Stimulated activated CD4-positive, alpha-beta T cell treated with anti-CD3 and anti-CD28 coated beads, Interleukin-2, amount 100 ng/mL, for 24 hours (primary cell): ENCODE data around the gene DUSP15.

Experiments used
- DNase-seq, 2 donors: peaks; one replicate each; pipeline ENCODE4 v3.0.0-alpha.2; 2020

Gene DUSP15

DNA sequence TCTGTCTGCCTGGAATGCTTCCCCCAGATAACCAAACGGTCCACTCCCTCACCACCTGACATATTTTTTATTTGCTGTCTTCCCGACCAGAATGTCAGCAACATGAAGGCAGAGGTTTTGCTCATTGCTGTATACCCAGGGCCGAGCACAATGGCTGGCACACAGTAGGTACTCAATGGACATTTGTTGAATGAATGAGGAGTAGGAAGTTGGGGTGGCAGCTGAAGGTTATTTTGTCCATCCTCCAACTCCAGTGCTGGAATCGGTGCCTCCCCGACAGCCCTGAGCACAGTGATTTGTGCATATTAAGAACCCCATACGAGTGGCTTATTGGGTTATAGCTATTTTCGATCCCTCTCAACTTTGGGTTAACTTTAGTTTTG lies 10.3 kb downstream of the DUSP15 start:
- no peak for DNase-seq

DNA sequence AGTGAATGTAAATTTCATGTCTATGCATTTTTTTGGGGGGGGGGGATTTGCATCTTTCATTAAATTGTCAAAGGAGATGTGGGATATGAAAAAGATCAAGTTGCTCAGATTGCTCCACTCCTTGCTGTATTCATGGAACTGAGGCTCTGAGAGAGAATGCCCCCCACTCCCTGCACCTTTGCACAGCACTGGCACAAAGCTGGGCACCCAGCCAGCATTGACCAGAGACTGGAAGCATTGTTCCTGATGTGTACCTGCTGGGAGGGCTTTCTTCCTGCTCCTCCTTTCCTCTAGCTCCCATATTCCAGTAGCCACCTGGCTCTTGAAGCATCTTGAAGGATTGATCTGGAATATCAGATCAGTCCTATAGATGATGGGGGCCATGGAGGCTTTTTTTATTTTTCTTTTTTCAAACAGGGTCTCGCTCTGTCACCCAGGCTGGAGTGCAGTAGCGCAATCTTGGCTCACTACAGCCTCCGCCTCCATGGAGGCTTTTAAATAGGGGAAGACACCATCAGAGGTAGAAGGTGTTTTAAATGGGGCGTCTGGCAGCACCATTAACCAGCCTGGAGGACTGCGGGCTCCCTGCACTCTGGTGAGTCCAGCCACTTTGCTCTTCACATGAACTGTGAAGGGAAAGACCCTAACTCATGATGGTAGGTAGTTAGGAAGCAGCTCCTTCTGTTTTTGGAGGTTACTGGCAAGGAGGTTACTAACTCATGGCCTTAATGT lies 10.9 kb downstream of the DUSP15 start:
- DNase-seq, result no peak

DNA sequence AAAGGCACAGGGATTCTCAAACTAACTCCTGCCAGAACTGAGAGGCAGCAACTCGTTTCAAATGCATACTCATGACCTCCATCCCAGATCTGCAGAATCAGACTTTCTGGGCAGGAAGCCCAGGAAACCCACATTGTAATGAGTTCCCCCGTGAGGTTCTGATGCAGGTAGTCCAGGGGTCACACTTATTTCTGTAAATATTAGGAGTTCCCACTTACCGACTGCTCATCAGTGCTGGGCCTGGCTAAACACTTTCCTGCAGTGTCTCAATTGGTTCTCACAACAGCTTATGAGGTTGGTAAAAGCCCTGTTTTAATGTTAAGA lies 11.6 kb downstream of the DUSP15 start:
- DNase-seq, result no peak

DNA sequence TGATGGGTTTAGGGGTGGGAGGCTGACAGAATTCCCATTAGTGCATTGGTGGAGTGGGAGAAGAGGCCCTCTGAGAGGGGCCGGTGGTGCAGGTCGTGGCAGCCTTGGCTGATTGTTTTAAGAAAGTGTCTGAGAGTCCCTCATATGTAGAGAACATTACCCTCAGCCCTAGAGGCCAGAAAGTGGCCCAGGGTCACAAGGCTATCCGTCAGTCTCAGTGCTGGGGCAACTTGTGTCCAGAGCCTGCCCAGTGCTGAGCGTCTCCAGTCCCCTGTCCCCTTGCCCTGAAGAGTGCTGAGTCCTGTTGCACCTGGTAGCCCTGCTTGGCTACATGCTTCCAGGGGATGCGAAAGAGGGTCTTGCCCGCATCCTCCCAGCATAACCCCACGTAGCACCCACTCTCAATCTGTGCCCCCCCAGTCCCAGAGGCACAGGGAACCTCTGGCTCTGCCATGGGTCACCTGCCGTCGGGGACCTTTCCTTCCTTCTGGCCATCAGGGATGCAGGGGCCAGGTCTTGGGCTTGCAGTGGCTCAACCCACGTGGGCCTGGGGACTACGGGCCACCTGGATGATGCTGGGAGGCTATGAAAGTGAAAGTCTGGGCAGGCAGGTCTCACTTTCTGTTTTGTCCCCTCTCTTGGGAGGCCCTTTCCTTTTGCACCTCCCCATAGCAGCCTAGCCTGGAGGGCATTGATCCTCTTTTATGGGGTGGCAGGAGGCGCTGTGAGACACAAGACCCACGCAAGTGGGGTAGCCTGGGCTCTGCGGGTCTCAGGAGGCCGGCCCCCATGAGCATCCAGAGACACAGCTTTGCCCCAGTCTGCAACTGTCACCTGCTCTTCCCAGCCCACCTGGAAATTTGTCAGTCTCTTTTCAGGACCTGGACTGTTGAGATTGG lies 12.2 kb downstream of the DUSP15 start:
- DNase-seq, result no peak

DNA sequence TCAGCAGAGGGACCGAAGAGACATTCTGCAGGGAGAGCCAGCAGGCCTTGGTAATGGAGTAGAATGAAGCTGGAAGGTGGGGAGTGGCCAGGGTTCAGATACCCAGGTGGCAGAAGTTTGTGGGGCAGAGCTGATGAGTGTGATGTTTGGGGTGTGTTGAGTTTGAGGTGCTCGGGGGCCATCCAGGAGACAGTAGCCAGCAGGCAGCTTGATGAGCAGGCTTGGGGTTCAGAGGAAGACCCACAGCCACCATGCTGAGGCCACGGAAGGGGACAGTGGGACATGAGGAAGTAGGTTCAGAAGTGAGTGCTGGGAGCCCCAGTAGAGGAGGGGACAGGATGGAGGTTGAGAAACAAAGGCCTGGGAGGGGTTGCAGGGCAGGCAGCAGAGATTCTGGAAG lies 13.8 kb downstream of the DUSP15 start:
- DNase-seq, result no peak

DNA sequence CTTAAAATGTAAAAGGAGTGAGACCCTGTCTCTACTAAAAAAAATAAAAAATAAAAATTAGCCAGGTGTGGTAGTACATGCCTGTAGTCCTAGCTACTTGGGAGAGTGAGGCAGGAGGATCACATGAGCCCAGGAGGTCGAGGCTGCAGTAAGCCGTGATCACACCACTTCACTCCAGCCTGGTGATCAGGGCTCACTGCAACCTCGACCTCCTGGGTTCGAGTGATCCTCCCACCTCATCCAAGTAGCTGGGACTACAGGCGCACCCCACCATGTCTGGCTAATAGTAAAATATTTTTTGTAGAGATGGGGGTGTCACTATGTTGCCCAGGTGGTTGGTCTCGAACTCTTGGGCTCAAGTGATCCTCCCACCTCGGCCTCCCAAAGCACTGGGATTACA lies 16.8 kb downstream of the DUSP15 start:
- no peak for DNase-seq

DNA sequence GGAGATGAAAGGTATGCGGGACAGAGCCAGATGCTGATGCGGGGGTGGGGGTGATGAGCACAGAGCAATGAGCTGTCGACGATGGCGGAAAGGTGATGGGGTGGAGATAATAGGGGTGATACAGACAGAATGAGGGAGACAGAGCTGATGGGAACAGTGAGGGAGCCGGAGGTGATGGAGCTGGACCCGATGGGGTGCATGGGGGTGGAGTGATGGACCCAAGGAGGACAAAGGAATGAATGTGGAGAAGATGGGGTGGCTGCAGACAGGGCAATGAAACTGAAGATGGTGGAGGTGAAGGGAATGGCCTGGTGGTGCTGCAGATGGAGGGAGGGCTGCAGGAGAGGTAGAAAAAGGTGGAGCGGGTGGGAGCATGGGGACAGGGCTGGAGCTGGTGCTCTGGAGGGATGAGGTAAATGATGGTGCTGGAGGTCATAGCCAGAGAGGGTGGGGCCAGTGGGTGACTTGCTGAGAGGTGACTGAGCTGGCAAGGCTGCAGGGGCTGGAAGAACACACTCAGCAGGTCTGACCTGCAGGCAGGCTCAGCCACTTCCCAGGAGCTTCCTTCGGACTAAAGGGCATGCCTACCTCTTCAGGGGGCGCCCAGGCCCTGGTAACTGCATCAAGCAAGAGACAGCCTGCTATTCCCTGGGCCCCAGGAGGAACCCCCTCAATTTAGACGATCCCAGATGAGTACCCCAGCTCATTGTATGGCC lies 18.9 kb downstream of the DUSP15 start:
- DNase-seq, result no peak

DNA sequence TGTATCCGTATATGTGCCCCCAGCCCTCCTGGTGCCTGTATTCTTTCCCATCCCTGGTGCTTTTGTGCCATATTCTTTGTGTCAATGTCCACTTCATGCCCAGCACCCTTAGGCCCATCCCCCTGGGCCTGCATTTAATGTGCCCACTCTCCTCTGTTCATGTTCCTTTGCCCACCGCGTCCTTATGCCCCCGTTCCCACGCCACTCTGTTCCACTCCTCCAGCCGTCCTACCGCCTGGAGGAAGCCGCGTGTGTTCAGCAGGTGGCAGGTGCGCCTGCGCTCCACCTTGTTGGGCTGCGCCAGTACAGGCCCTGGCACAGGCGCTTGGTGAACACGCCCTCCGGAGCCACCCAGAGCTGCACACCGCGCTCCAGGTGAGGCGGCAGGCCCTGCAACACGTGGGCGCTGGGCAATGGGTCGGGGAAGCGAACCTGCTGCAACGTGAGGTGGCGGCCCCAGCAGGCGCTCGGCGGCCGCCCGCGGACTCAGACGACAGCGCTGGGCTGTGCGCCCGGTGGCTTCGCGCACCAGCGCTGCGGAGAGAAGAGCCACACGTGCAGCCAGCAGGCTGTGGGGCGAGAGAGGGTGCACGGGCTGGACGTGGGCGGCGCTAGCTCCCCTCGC lies 20.9 kb downstream of the DUSP15 start:
- no peak for DNase-seq

DNA sequence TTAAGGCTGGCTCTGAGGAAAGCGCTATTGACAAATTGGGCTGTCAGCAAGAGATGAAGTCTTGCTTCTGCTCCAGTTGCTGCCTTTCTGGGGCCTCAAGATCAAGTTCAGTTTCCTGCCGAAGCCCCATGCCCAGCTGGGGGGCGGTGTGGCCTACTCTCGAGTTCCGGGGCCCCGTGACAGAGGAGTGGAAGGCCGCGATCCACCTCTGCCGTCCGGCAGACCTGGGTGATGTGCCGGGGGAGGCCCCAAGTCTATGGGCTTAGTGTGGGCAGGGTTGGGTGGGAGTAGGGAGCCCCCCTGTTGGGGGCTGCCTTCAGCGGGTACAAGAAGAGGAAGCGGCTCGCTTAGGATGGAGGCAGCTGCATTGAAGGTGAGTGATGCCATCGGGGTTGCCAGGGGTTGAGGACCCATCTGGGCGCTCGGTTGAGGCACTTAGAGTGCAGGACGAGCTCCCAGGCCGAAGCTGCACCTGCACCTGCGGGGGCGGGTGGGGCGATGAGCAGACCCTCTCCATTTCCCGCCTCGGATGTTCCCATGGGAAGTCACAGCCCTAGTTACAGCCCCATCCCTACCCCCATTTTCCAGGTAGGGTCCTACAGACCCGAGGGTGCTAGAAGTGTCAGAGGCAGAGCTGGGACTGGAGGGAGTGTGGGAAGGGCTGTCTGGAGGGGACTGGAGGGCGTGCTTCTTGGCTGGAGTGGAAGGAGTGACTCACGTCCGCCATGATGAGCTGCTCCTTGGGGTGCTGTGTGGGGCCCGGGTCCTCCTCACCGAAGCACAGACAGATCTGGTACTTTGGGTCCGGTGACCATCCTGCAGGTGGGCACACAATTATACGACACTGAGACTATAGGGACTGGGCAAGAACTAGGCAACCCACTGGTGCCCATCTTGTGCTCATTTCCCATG lies 22.0 kb downstream of the DUSP15 start:
- DNase-seq, result no peak

DNA sequence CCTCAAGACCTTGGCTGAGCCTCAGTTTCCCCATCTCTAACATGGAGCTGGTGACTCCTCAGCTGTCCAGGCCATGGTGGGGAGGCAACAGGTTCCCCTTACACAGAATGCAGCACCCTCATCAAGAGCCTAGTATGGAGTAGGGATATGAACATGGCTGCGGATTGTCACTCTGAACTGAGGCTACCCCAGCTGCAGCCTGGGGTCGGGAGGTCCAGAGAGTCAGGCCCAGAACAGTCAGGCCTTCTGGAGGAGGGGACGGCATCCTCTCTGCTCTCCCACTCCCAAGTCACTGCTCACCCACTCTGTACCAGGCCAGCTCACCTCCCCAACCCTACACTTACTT lies 23.6 kb downstream of the DUSP15 start:
- no peak for DNase-seq

DNA sequence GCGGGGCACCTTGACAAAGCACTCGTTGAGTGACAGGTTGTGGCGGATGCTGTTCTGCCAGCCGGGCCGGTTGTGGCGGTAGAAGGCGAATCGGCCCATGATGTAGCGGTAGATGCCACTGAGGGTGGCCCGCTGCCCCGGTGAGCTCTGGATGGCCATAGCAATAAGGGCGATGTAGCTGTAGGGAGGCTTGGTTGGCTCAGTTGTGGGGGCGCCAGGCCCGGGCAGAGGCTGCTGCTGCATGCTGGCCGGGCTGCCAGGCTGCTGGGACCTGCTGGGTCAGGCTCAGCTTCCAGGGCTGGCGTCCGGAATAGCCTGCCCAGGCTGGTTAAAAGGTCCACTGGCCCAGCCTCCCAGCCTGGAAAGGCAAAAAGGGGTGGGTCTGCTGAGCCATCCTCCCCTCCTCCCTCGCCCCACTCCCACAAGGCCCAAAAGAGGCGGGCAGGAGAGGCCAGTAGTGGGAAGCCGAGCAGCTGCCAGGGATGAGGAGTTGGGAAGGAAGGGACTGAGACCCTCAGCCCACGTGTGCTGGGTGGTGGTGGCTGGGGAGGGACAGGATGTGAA lies 24.9 kb downstream of the DUSP15 start, which contains the start of gene FOXS1:
TSS of gene FOXS1 (minus strand) at position 305 of the 564 bp plus-strand sequence. CDS start at position 243, 62 bp downstream.
- no peak for DNase-seq

DNA sequence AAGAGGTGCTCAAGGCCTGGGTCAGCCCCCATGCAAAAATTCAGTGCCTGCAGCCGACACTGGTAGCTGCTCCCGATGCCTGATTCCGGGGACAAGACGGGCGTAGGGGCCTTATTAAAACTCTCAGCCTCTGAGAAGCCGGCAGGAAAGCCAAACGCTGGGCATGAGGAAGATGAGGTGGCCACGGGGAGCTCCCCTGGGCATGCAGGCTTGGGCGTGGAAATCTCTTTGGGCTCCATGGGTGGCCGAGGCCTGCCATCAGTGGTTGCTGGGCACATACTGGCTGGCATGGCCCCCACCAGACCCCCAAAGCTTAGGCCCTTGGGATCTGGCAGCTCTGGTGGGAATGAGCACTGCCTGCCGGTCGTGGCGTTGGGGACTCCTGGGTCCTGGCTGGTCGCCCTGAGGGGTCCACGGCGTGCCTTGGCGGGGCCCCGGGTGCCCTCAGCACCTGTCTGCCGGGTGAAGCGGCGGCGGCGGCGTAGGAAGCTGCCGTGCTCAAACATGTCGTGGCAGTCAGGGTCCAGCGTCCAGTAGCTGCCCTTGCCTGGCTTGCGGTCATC lies 25.5 kb downstream of the DUSP15 start:
- no peak for DNase-seq

DNA sequence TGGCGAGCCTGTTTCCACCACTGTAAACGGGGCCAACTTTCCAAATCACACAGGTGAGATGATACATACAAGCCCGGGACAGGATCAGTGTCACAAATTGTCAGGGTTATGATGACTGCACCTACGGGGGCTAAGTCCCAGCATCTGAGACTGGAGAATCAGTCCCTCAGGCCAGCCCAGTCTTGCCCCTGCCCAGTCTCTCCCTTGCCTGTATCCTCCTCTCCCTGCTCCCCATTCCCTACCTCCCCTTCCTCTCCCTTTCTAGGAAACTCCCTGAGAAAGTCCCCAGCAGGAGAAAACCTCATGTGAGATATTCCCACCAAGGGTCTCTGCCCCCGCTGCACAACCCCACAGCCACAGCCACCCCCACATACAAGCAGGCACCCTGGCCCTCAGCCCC lies 26.4 kb downstream of the DUSP15 start:
- no peak for DNase-seq

DNA sequence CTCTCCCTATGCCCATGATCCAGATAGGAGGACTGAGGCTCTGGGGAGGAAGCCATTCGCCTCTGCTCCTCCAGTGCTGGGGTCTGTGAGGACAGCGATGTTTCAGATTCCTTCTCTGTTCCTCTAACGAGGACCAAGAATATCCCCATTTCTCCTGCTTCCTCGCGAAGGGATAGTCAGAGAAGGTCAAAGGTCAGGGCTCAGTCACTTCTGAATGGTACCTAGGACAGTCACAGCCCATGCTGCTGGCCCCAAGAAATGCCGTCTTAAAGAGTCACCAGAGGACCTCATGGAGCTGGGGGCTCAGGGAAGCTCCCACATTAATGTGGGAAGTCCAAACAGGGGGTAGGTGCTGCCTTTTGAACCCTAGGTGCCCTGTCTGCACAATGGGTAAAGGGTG lies 27.0 kb downstream of the DUSP15 start:
- DNase-seq, result no peak

DNA sequence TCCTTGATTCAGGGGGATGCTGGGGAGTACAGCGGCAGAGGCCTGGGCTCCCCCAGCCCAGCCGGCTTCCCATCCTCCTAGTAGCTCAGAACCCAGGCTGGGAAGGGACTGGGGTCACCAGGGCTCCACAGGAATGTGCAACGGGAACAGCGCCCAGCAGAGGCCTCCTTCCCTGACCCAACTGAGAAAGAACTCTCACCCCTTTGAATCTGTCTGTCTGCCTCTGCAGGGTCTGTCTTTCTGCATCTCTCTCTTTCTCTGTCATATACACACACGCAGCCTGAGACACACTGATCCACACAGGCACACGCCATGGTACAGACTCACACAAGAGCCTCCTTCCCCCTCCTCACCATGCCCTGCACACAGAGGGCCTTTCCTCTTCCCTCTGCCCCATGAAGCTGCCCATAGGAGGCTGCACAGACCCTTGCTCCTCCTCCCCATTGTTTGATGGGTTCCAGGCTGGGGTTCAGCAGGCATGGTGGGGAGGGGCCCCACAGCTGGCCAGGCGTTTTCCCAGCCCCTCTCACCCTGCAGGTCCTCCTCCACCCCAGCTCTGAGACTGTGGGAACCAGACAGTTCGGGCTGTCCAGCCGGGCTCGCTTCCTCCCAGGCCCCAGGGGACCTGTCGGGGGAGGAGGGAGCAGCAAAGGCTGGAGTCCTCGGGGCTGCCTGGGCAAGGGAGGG lies 27.7 kb downstream of the DUSP15 start:
- no peak for DNase-seq

DNA sequence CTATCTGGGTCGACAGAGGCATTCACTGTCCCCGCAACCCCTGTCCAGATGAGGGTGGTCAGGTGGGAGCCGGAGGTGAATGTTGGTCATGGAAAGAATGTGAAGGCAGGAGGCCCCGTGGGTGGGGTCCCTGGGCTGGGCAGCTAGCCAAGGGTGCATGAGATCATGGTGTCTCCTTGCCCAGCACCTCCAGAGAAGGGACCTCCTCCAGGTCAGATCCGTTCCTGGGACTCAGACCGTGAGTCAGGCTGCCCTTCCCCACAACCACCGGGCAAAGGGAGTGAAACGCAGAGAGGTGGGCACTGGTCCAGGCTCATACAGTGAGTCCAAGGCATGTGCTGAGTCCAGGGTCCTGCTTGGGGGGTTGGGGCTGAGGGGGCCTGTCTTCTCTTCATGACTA lies 28.4 kb downstream of the DUSP15 start:
- DNase-seq, result no peak

DNA sequence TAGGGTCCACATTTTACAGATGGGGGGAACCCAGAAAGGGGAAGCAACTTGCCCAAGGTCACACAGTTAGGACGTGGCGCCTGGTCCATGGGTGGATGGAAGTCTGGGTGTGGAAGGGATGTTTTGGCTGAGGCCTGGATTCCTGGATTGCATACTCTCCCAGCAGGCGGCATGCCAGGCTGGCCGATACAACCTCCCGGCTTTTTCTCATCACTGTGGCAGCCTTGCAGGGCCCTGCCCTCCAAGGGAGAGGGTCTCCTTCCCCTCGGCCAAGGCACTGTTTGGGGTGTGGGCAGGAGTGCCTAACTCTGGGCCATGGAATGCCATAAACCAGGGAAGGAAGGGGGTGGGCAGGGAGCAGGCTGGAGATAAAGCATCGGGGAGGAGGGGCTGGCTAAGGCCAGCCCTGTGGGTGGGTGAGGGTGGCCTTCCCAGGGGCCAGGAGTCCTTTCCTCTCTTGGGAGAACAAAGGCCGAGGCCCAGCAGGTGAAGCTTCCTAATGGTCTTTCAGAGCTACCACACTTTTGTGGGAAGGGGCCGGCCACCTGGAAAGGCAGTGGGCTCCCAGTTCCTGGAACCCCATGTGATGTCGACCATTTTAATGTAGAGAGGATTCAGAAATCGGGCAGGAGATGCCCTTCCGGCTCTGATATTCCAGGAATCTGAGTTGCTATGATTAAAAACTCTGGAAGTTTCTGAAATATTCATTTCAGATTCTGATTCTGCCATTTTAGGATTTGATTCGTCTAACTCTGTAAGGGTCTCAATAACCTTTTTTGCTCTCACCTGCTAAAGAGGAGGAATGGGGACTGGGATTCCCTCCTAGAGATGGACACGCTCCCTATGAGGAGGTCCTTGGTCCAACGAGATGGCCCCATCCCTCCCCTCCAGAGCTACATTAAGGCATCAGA lies 29.2 kb downstream of the DUSP15 start:
- DNase-seq, result no peak

DNA sequence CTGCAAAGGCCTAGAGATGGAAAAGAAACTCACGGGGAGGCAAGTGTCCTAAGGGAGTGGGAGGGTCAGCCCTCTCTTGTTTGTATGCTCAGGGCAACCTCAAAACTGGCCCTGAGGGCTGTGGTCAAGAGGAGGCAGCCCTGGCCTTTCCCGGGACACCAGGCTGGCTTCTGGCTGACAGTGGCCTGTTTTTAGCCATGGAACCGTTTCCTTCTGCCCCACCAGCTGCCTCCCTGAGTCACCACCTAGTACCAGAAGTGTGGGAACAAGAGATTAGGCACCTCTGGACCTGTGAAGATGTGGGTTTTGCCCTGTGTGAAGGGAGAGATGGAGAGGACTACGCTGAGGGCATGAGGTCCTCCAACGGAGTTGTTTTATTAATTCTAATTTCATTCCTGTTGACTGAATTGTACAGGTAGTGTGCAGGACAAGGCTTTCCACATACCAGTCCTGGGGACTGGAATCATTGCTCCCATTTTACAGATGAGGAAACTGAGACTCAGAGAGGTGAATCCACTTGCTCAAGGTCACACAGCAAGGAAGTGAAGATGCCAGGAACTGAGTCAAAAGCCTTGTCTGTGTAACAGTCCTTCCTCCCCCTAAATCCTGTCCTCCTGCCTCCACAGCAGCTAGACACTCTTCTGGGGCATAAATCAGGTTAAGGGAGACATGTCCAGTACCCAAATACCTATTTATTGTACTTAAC lies 30.4 kb downstream of the DUSP15 start:
- DNase-seq, result no peak

DNA sequence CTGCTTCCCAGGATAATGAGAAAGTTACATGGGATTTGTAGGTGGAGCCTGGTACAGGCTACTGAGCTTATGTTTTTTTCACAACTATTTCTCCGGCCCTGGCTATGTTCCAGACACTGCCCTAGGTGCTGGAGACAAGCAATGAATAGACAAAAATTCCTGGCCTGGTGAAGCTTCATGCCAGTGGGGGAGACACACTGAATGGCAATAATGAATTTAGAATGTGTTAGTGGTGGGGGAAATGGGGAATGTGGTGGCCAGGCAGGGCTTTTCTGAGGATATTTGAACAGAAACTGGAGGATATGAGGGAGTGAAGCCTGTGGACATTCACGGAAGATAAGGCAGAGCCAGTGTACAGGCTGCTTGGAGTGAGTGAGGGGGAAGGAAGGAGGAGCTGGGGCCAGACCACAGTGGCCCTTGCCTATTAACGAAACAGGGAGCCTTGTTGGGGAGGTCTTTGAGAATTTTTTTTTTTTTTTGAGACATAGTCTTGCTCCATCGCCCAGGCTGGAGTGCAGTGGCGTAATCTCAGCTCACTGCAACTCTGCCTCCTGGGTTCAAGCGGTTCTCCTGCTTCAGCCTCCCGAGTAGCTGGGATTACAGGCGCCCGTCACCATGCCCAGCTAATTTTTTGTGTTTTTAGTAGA lies 31.6 kb downstream of the DUSP15 start:
- DNase-seq, result no peak
